Endodermal cell (in vitro differentiated cells): ENCODE results near the gene SRPK3. TPM values are rescaled to one million over a fixed set of nuclear protein-coding genes. Genes with fewer than 3 reads are reported as not detected.

Experiments used
- DNase-seq: peaks from one replicate; pipeline ENCODE4 v3.0.0-alpha.2; 2017
- H3K27ac ChIP-seq: 2 replicates; pipeline ENCODE4 v1.5.1; 2013; ENCODE audit warnings: mild to moderate bottlenecking, low read depth, low read length, moderate library complexity
- H3K27me3 ChIP-seq: 2 replicates; pipeline ENCODE4 v1.6.1; 2013; ENCODE audit warnings: mild to moderate bottlenecking, low read length, moderate library complexity; ENCODE audit not compliant: insufficient read depth, control insufficient read depth, poor library complexity, severe bottlenecking
- H3K36me3 ChIP-seq: 2 replicates; pipeline ENCODE4 v1.7.0; 2013; ENCODE audit warnings: mild to moderate bottlenecking, low read length, moderate library complexity; ENCODE audit not compliant: control insufficient read depth, insufficient read depth
- H3K4me1 ChIP-seq: one replicate; pipeline ENCODE4 v1.7.0; 2013; ENCODE audit warnings: low read length; ENCODE audit not compliant: control insufficient read depth, insufficient read depth
- H3K4me3 ChIP-seq: 2 replicates; pipeline ENCODE4 v1.5.1; 2013; ENCODE audit warnings: mild to moderate bottlenecking, low read length, moderate library complexity
- H3K9ac ChIP-seq: 2 replicates; pipeline ENCODE4 v1.6.1; 2013; ENCODE audit warnings: mild to moderate bottlenecking, low read length, moderate library complexity; ENCODE audit not compliant: poor library complexity, severe bottlenecking; ENCODE audit errors: extremely low read depth
- H3K9me3 ChIP-seq: 2 replicates; pipeline ENCODE4 v1.6.1; 2013; ENCODE audit warnings: mild to moderate bottlenecking, low read length, moderate library complexity; ENCODE audit not compliant: control insufficient read depth
- H3K27ac Mint-ChIP-seq: 2 replicates; pipeline ENCODE4 v1.8.0; 2020; ENCODE audit warnings: mixed read lengths
- H3K27me3 Mint-ChIP-seq: 2 replicates; pipeline ENCODE4 v1.8.0; 2021; ENCODE audit warnings: mild to moderate bottlenecking, mixed read lengths; ENCODE audit not compliant: insufficient read depth
- H3K36me3 Mint-ChIP-seq: 2 replicates; pipeline ENCODE4 v1.8.0; 2020; ENCODE audit warnings: low read depth, mixed read lengths
- H3K4me1 Mint-ChIP-seq: 2 replicates; pipeline ENCODE4 v1.8.0; 2020; ENCODE audit warnings: mixed read lengths
- H3K4me3 Mint-ChIP-seq: 2 replicates; pipeline ENCODE4 v1.8.0; 2020; ENCODE audit warnings: mild to moderate bottlenecking, moderate library complexity, mixed read lengths
- H3K9me3 Mint-ChIP-seq: 2 replicates; pipeline ENCODE4 v1.8.0; 2020; ENCODE audit warnings: mild to moderate bottlenecking, mixed read lengths
- CTCF ChIP-seq: fragments of 200-600 bp; sonication (generic); conservative IDR thresholded peaks from 2 replicates; pipeline ENCODE4 v1.5.0; 2021; ENCODE audit warnings: antibody characterized with exemption, mild to moderate bottlenecking
- WGBS, 2 experiments: methylation state at CpG; one replicate each; pipeline versions ENCODE4 v1.1.5 to v1.1.7; 2013; ENCODE audit warnings: missing lambda C conversion rate in 2 of 2, mixed read lengths in 1 of 2; ENCODE audit not compliant: insufficient coverage in 1 of 2, insufficient read length in 1 of 2; 5-methylcytosine and 5-hydroxymethylcytosine counted together
- total RNA-seq, 2 donors: library from RNA; stranded (reverse); fragmentation: NEBNext Ultra II Directional in 1 of 2; extraction: Animal tissue kit (Norgen Biotek cat#: 25700) in 1 of 2; gene quantifications; 2 replicates in 1 of 2; 3 replicates in 1 of 2; pipeline ENCODE4 v1.2.1, GENCODE V29; 2021

The SRPK3 gene
- total RNA-seq, 2 donors from 2014 or later, result not detected

DNA sequence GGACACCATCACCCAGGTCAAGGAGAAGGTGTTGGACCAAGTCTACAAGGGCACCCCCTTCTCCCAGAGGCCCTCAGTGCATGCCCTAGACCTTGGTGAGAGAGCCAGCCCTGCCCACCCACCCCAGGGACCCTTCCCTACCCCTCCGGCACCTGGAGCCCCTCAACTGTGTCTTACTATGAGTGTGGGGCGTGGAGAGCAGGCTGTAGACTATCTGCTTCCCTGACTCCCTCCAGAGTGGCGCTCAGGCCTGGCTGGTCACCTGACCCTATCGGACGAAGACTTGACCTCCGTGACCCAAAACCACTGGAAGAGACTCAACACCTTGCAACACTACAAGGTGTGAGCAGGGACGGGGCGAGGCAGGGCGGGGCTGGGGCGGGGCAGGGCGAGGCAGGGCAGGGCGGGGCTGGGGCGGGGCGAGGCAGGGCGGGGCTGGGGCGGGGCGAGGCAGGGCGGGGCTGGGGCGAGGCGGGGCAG, 4.7 kb upstream of the SRPK3 start:
- no peaks in the 10 kb centered on the region for H3K27me3 Mint-ChIP-seq
- Histone ChIP-seq H3K9ac (no peak overlapping the region), H3K27me3 (no peaks in the 10 kb centered on the region), H3K4me3 (no peak overlapping the region), H3K27ac (no peak overlapping the region), H3K9me3 (no peaks in the 10 kb centered on the region), H3K36me3 (no peaks in the 10 kb centered on the region), H3K4me1 (no peaks in the 10 kb centered on the region)
- WGBS, 2 experiments, result 97% methylated on average over 8 of the region's 20 CpGs; no CpG with 5 or more reads in 1 of the 2 experiments
- no peak for TF ChIP-seq CTCF
- no peaks in the 10 kb centered on the region for H3K4me1 Mint-ChIP-seq
- no peak overlapping the region for H3K4me3 Mint-ChIP-seq
- H3K9me3 Mint-ChIP-seq, result peaks cover 39% of the 10 kb centered on the region
- no peak for DNase-seq
- no peak overlapping the region for H3K27ac Mint-ChIP-seq
- no peaks in the 10 kb centered on the region for H3K36me3 Mint-ChIP-seq

DNA sequence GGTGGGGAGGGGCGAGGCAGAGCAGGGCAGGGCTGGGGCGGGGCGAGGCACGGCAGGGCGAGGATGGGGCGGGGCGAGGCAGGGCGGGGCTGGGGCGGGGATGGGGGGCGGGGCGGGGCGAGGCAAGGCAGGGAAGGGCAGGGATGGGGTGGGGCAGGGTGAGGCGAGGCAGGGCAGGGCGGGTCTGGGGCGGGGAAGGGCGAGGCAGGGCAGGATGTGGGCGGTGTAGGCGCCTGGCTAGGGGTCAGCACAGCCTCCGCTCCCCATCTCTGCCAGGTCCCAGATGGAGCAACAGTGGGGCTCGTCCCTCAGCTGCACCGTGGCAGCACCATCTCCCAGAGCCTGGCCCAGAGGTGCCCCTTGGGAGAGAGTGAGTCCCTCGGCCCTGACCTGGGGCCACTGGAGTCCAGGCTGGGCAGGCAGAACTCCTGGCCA, 4.2 kb upstream of the SRPK3 start:
- H3K4me1 Mint-ChIP-seq, result no peaks in the 10 kb centered on the region
- DNase-seq, result no peak
- peaks cover 41% of the 10 kb centered on the region for H3K9me3 Mint-ChIP-seq
- no peak overlapping the region for H3K4me3 Mint-ChIP-seq
- no peaks in the 10 kb centered on the region for H3K36me3 Mint-ChIP-seq
- Histone ChIP-seq H3K4me1 (no peaks in the 10 kb centered on the region), H3K27me3 (no peaks in the 10 kb centered on the region), H3K9me3 (no peaks in the 10 kb centered on the region), H3K36me3 (no peaks in the 10 kb centered on the region), H3K4me3 (no peak overlapping the region), H3K27ac (no peak overlapping the region), H3K9ac (no peak overlapping the region)
- H3K27me3 Mint-ChIP-seq, result no peaks in the 10 kb centered on the region
- no peak for TF ChIP-seq CTCF
- H3K27ac Mint-ChIP-seq, result no peak overlapping the region
- 98% methylated on average over 9 of the region's 22 CpGs; no CpG with 5 or more reads in 1 of the 2 experiments for WGBS, 2 experiments

GRCh38 chrX:153777261-153778090, 3.4 kb upstream of the SRPK3 start:
- H3K27me3 Mint-ChIP-seq, result no peaks in the 10 kb centered on the region

More at GRCh38 chrX:153777261-153778090, 3.4 kb upstream of the SRPK3 start:
- Mint-ChIP-seq H3K4me1 (no peaks in the 10 kb centered on the region), H3K27ac (no peak overlapping the region), H3K36me3 (no peaks in the 10 kb centered on the region), H3K9me3 (peaks cover 40% of the 10 kb centered on the region), H3K4me3 (no peak overlapping the region)
- no peak for DNase-seq
- Histone ChIP-seq H3K27ac (no peak overlapping the region), H3K36me3 (no peaks in the 10 kb centered on the region), H3K4me1 (no peaks in the 10 kb centered on the region), H3K9me3 (no peaks in the 10 kb centered on the region), H3K9ac (no peak overlapping the region), H3K4me3 (no peak overlapping the region), H3K27me3 (no peaks in the 10 kb centered on the region)
- WGBS, 2 experiments, result 95 to 96% methylated on average over 14 to 33 of the region's 34 CpGs
- no peak for TF ChIP-seq CTCF
